Type B pancreatic cell (in vitro differentiated cells): ENCODE data around the gene TTLL10. TPM values are rescaled to one million over a fixed set of nuclear protein-coding genes. Genes with fewer than 3 reads are reported as not detected.

ENCODE experiments used
- DNase-seq: peaks from one replicate; pipeline ENCODE4 v3.0.0; 2021; ENCODE audit warnings: mixed read lengths; ENCODE audit not compliant: unreplicated experiment; ENCODE audit errors: extremely low spot score
- H3K27ac Mint-ChIP-seq: 2 replicates; pipeline ENCODE4 v1.8.0; 2021; ENCODE audit warnings: mild to moderate bottlenecking, mixed read lengths
- H3K27me3 Mint-ChIP-seq: 2 replicates; pipeline ENCODE4 v1.8.0; 2021; ENCODE audit warnings: mixed read lengths
- H3K36me3 Mint-ChIP-seq: 2 replicates; pipeline ENCODE4 v1.8.0; 2021; ENCODE audit warnings: mixed read lengths
- H3K4me1 Mint-ChIP-seq: one replicate; pipeline ENCODE4 v1.8.0; 2021; ENCODE audit warnings: mixed read lengths; ENCODE audit not compliant: unreplicated experiment
- H3K4me3 Mint-ChIP-seq: 2 replicates; pipeline ENCODE4 v1.8.0; 2021; ENCODE audit warnings: mild to moderate bottlenecking, mixed read lengths
- H3K9me3 Mint-ChIP-seq: 2 replicates; pipeline ENCODE4 v1.8.0; 2021; ENCODE audit warnings: mixed read lengths
- CTCF ChIP-seq: fragments of 200-600 bp; sonication (generic); conservative IDR thresholded peaks from 2 replicates; pipeline ENCODE4 v1.5.0; 2021; ENCODE audit warnings: antibody characterized with exemption, mild to moderate bottlenecking
- total RNA-seq: library from RNA; stranded (reverse); gene quantifications from 2 replicates; pipeline ENCODE4 v1.2.1, GENCODE V29; 2021; ENCODE audit warnings: low replicate concordance

Gene TTLL10
- total RNA-seq, 1 donor from 2014 or later, result 1.4 TPM

- H3K9me3 Mint-ChIP-seq, result no peaks in the 10 kb centered on the region
- peak overlapping the region; percentile 28 for H3K4me3 Mint-ChIP-seq
- no peak for TF ChIP-seq CTCF
- H3K27me3 Mint-ChIP-seq, result no peaks in the 10 kb centered on the region
- peaks cover 25% of the 10 kb centered on the region for H3K4me1 Mint-ChIP-seq
- DNase-seq, result no peak
- H3K27ac Mint-ChIP-seq, result no peak overlapping the region
- no peaks in the 10 kb centered on the region for H3K36me3 Mint-ChIP-seq
Observed at GRCh38 chr1:1132042-1132950, 41.4 kb upstream of the TTLL10 start.

GRCh38 chr1:1132956-1133750 lies 40.5 kb upstream of the TTLL10 start:
- TF ChIP-seq CTCF, result no peak
- no peak for DNase-seq
- H3K36me3 Mint-ChIP-seq, result no peaks in the 10 kb centered on the region
- peaks cover 25% of the 10 kb centered on the region for H3K4me1 Mint-ChIP-seq
- no peak overlapping the region for H3K27ac Mint-ChIP-seq
- H3K4me3 Mint-ChIP-seq, result peak overlapping the region; percentile 28
- H3K9me3 Mint-ChIP-seq, result no peaks in the 10 kb centered on the region
- H3K27me3 Mint-ChIP-seq, result no peaks in the 10 kb centered on the region

- Mint-ChIP-seq H3K9me3 (no peaks in the 10 kb centered on the region), H3K36me3 (no peaks in the 10 kb centered on the region), H3K27me3 (no peaks in the 10 kb centered on the region), H3K27ac (no peak overlapping the region), H3K4me1 (peaks cover 18% of the 10 kb centered on the region), H3K4me3 (no peak overlapping the region)
- no peak for DNase-seq
- TF ChIP-seq CTCF, result no peak
Observed at GRCh38 chr1:1134300-1134970, 39.2 kb upstream of the TTLL10 start.

GRCh38 chr1:1135339-1136136 lies 38.1 kb upstream of the TTLL10 start:
- no peaks in the 10 kb centered on the region for H3K27me3 Mint-ChIP-seq

More at GRCh38 chr1:1135339-1136136, 38.1 kb upstream of the TTLL10 start:
- no peak for DNase-seq
- TF ChIP-seq CTCF, result no peak
- Mint-ChIP-seq H3K4me1 (peaks cover 9% of the 10 kb centered on the region), H3K4me3 (no peak overlapping the region), H3K27ac (no peak overlapping the region), H3K9me3 (no peaks in the 10 kb centered on the region), H3K36me3 (no peaks in the 10 kb centered on the region)
